Neutrophil (primary cell): Measurements from ENCODE around the gene PMVK.
"Not testable (repeated sequence)": the region's sequence is repeated elsewhere in the genome, so short reads cannot be mapped to it uniquely, and the experiment has no call there.

Source experiments
- H3K27ac ChIP-seq: fragments of 200-600 bp; sonication (generic); 2 replicates; pipeline ENCODE4 v1.5.1; 2016; ENCODE audit warnings: mild to moderate bottlenecking, moderate library complexity
- H3K27me3 ChIP-seq: fragments of 200-600 bp; sonication (generic); 2 replicates; pipeline ENCODE4 v1.6.0; 2016; ENCODE audit warnings: mild to moderate bottlenecking
- H3K36me3 ChIP-seq: fragments of 200-600 bp; sonication (generic); 2 replicates; pipeline ENCODE4 v1.5.1; 2017
- H3K4me1 ChIP-seq, 2 experiments: fragments of 200-600 bp in 1 of 2; sonication (generic) in 1 of 2; 1 replicate in 1 of 2; 2 replicates in 1 of 2; pipeline versions ENCODE4 v1.5.1 to v1.6.1; 2013 to 2016; ENCODE audit warnings: low read depth in 1 of 2, low read length in 1 of 2, mild to moderate bottlenecking in 1 of 2, moderate library complexity in 1 of 2; ENCODE audit not compliant: control insufficient read depth in 1 of 2, insufficient read depth in 1 of 2
- H3K4me3 ChIP-seq, 2 experiments: fragments of 200-600 bp in 1 of 2; sonication (generic) in 1 of 2; 1 replicate in 1 of 2; 2 replicates in 1 of 2; pipeline ENCODE4 v1.5.1; 2013 to 2016; ENCODE audit warnings: low read depth in 1 of 2, low read length in 1 of 2, mild to moderate bottlenecking in 1 of 2, moderate library complexity in 1 of 2
- H3K9me3 ChIP-seq: fragments of 200-600 bp; sonication (generic); 2 replicates; pipeline ENCODE4 v1.5.1; 2016
- TF ChIP-seq, protein P1 (sequence below): fragments of 200-600 bp; sonication (generic); IDR thresholded peaks from 2 replicates; pipeline ENCODE4 v1.5.1; 2016; ENCODE audit warnings: antibody characterized with exemption

PMVK gene

GRCh38 chr1:154912755-154913154 is 23.8 kb downstream of the PMVK start:
- TF ChIP-seq, protein P1, sequence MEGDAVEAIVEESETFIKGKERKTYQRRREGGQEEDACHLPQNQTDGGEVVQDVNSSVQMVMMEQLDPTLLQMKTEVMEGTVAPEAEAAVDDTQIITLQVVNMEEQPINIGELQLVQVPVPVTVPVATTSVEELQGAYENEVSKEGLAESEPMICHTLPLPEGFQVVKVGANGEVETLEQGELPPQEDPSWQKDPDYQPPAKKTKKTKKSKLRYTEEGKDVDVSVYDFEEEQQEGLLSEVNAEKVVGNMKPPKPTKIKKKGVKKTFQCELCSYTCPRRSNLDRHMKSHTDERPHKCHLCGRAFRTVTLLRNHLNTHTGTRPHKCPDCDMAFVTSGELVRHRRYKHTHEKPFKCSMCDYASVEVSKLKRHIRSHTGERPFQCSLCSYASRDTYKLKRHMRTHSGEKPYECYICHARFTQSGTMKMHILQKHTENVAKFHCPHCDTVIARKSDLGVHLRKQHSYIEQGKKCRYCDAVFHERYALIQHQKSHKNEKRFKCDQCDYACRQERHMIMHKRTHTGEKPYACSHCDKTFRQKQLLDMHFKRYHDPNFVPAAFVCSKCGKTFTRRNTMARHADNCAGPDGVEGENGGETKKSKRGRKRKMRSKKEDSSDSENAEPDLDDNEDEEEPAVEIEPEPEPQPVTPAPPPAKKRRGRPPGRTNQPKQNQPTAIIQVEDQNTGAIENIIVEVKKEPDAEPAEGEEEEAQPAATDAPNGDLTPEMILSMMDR, result no peak
- H3K4me1 ChIP-seq, result no peaks in the 10 kb centered on the region
- H3K9me3 ChIP-seq, result no peaks in the 10 kb centered on the region
- no peak overlapping the region for H3K27ac ChIP-seq
- H3K4me3 ChIP-seq, result no peak overlapping the region
- no peaks in the 10 kb centered on the region for H3K36me3 ChIP-seq
- no peaks in the 10 kb centered on the region for H3K27me3 ChIP-seq

GRCh38 chr1:154911691-154912550 is 24.6 kb downstream of the PMVK start:
- Histone ChIP-seq H3K27ac (no peak overlapping the region), H3K27me3 (no peaks in the 10 kb centered on the region), H3K4me3 (no peak overlapping the region), H3K36me3 (no peaks in the 10 kb centered on the region), H3K4me1 (no peaks in the 10 kb centered on the region), H3K9me3 (no peaks in the 10 kb centered on the region)
- TF ChIP-seq, protein P1, result no peak

- TF ChIP-seq, protein P1, result no peak
- Histone ChIP-seq H3K4me3 (no peak overlapping the region), H3K4me1 (no peaks in the 10 kb centered on the region), H3K27ac (no peak overlapping the region), H3K36me3 (no peaks in the 10 kb centered on the region), H3K9me3 (no peaks in the 10 kb centered on the region), H3K27me3 (no peaks in the 10 kb centered on the region)
Observed at GRCh38 chr1:154910851-154911250, 25.7 kb downstream of the PMVK start.

GRCh38 chr1:154908937-154909336 is 27.6 kb downstream of the PMVK start:
- H3K27ac ChIP-seq, result no peak overlapping the region
- TF ChIP-seq, protein P1, result no peak
- H3K9me3 ChIP-seq, result no peaks in the 10 kb centered on the region
- no peaks in the 10 kb centered on the region for H3K36me3 ChIP-seq
- no peaks in the 10 kb centered on the region for H3K4me1 ChIP-seq
- no peak overlapping the region for H3K4me3 ChIP-seq
- H3K27me3 ChIP-seq, result no peaks in the 10 kb centered on the region

GRCh38 chr1:154908129-154908528 is 28.4 kb downstream of the PMVK start:
- not testable (repeated sequence) for H3K36me3 ChIP-seq, H3K27ac ChIP-seq, H3K4me1 ChIP-seq, H3K4me3 ChIP-seq, H3K27me3 ChIP-seq, H3K9me3 ChIP-seq

- no peaks in the 10 kb centered on the region for H3K27me3 ChIP-seq
- TF ChIP-seq, protein P1, result no peak
- no peaks in the 10 kb centered on the region for H3K4me1 ChIP-seq
- no peaks in the 10 kb centered on the region for H3K9me3 ChIP-seq
- no peaks in the 10 kb centered on the region for H3K36me3 ChIP-seq
- H3K4me3 ChIP-seq, result no peak overlapping the region
- H3K27ac ChIP-seq, result no peak overlapping the region
Observed at GRCh38 chr1:154906621-154907081, 29.9 kb downstream of the PMVK start.
